Measurements from ENCODE around the gene PC. TPM values are rescaled to one million over a fixed set of nuclear protein-coding genes. Genes with fewer than 3 reads are reported as not detected.
"Not testable (repeated sequence)": the region's sequence is repeated elsewhere in the genome, so short reads cannot be mapped to it uniquely, and the experiment has no call there.

The PC gene
- total RNA-seq, 2 donors from 2014 or later = 21.2 to 39.1 TPM

DNA sequence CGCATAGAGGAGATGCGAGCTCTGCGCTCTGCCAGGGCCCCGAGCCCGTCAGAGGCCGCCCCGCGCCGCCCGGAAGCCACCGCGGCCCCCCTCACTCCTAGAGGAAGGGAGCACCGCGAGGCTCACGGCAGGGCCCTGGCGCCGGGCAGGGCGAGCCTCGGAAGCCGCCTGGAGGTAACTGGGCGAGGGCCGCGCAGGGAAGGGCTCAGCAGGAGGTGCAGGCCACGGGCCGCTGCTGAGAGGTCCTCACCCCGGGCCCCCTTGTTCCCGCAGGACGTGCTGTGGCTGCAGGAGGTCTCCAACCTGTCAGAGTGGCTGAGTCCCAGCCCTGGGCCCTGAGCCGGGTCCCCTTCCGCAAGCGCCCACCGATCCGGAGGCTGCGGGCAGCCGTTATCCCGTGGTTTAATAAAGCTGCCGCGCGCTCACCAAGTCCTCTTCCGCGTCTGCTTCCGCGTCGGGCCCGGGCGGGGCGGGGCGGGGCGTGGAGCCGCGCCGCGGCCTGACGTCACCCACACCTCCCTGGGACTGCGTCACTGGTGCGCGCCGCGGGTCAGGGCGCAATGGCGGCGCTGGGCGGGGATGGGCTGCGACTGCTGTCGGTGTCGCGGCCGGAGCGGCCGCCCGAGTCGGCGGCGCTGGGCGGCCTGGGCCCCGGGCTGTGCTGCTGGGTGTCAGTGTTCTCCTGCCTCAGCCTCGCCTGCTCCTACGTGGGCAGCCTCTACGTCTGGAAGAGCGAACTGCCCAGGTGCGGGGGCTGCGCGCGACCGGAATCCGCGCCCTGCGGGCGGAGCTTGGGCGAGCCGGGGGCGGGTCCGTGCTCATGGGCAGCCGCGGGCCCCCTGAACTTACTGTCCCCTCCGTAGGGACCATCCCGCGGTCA is 115.0 kb downstream of the PC start, which contains the start of gene RCE1:
RCE1 (plus strand) TSS at position 546 of the 880 bp plus-strand sequence; CDS start at position 561, 15 bp downstream.
- ATAC-seq = peak; percentile 97 to 98
- intact Hi-C loops (cut with DNase I) = no loop called here

DNA sequence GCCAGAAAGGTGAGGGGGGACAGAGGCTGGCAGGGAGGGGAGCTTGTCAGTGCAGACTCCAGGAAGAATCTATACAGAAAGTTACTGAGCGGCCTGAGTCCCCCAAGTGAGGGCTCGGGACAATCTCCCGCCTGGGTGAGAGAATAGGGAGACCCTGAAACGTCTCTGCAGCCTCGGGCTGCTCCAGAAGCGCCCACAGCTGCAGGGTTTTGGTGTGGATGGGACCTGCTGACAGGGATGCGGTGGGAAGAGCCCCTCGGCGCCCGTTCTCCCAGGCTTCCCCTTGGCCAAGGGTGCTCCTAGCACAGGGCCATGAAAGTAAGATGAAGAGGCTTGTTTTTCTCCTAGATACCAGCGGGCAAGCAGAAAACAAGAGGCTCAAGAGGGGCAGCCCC is 115.7 kb downstream of the PC start:
- DNase-seq (no peak), ATAC-seq (peak in 1 of 2 donors; percentile 4)
- intact Hi-C loops (cut with DNase I) = no loop called here

More for the DNA sequence above, 115.0 kb downstream of the PC start, which contains the start of gene RCE1:
- DNase-seq = peak; percentile 90

DNA sequence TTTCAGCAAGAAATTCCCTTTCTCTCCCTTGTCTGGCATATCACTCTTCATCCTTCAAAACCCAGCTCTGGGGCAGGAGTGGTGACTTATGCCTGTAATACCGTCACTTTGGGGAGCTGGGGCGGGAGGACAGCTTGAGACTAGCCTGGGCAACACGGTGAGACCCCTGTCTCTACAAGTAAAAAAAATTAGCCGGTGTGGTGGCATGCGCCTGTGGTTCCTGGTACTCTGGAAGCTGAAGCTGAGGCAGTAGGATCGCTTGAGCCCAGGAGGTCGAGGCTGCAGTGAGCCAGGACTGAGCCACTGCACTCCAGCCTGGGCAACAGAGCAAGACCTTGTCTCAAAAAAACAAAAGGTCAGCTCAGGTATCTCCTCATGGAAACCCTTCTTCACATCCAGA is 116.3 kb downstream of the PC start:
- no peak for ATAC-seq
- no peak for DNase-seq
- intact Hi-C loops (cut with DNase I) = no loop called here

DNA sequence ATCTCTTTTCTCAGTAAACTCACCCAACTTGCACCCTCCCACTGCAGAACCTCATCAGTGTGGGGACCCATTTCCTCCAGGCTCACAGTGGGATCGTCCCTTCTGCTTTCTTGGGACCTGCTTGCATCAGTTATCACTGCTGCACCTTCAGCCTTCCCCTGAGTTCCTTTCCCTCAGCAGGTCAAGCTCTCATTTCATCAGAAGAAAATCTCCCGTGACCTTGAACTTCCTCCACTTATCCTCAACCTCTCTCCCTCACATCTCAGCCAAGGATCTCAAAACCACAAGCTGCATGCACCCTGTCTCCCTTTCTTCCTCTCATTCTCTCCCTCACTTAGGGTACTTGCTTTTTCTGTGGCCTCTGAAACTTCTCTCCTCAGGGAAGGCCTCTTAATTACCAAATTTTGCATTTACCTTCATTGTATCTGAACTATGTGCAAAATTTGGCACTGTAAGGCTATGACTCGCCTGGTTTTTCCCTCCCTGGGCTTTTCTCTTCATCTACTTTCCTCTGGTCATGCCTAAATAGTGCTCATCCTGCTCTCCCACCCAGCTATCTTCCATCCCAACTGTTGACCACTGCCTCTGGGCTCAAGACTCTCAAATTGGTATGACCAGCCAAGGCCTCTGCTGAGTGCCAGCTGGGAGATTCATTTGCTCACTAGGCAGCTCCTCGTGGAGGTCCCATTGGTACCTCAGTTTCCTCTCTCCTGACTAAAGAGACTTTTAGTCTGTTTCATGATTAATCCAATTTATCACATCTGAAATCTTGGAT is 117.7 kb downstream of the PC start:
- no peak for DNase-seq
- no peak for ATAC-seq
- intact Hi-C loops (cut with DNase I) = no loop called here

DNA sequence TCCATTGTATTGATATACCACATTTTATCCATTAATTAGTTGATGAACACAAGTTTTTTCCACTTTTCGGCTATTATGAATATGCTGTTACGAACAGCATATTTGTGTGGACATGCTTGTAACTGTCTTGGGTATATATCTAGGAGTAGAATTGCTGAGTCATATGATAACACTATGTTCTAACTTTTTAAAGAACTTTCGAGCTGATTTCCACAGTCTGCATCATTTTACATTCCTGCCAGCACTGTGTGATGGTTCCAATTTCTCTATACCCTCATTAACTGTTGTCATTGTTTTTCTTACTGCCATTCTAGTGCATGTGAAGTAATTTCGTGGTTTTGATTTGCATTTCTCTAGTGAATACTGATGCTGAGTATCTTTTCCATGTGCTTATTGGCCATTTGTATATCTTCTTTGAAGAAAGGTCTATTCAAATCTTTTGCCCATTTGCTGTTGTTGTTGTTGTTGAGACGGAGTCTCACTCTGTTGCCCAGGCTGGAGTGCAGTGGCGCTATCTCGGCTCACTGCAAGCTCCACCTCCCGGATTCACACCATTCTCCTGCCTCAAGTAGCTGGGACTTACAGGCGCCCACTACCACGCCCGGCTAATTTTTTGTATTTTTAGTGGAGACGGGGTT is 122.3 kb downstream of the PC start:
- ATAC-seq (no peak), DNase-seq (no peak)
- intact Hi-C loops (cut with DNase I) = loop anchor here (10.0 kb wide), 1 partner anchor 261 kb away; no protein-coding TSS in a partner anchor

DNA sequence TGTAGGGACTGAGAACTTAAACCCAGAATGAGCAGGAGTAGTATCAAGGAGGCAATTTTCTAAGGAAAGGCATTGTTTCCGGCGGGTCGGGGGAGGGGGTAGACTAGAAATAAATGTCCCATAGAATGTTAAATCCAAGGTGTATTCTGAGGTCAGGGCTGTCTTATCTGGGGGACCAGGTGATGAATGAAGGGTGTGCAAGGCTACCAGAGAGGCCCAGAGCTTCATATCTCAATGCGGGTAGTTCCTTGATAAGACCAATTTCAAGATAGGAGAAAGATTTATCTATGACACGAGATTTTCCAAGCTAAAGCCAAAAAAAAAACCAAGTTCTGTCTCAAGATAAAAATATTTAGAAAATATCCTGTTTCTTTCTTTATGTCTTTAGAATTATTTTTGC is 123.2 kb downstream of the PC start:
- intact Hi-C loops (cut with DNase I) = loop anchor here (1.0 to 10.0 kb wide), 3 partner anchors 141 to 428 kb away; no protein-coding TSS in a partner anchor
- ATAC-seq (no peak), DNase-seq (no peak)

DNA sequence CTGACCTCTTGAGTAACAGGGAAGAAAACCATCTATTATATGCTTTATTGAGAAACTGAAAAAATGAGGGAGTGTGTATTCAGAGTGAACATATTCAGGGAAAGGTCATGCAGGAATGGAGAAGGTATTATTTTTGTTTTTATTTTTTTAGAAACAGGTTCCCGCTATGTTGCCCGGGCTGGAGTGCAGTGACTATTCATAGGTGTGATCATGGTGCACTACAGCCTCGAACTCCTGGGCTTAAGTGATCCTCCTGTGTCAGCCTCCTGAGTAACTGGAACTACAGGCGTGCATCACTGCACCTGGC is 123.7 kb downstream of the PC start:
- intact Hi-C loops (cut with DNase I) = loop anchor here (1.0 to 10.0 kb wide), 3 partner anchors 140 to 427 kb away; no protein-coding TSS in a partner anchor
- ATAC-seq (no peak), DNase-seq (no peak)

DNA sequence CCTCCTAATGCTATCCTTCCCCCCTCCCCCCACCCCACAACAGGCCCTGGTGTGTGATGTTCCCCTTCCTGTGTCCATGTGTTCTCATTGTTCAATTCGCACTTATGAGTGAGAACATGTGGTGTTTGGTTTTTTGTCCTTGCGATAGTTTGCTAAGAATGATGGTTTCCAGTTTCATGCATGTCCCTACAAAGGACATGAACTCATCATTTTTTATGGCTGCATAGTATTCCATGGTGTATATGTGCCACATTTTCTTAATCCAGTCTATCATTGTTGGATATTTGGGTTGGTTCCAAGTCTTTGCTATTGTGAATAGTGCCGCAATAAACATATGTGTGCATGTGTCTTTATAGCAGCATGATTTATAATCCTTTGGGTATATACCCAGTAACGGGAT is 133.6 kb downstream of the PC start:
- DNase-seq; ATAC-seq; intact Hi-C loops (cut with DNase I): not testable (repeated sequence)

DNA sequence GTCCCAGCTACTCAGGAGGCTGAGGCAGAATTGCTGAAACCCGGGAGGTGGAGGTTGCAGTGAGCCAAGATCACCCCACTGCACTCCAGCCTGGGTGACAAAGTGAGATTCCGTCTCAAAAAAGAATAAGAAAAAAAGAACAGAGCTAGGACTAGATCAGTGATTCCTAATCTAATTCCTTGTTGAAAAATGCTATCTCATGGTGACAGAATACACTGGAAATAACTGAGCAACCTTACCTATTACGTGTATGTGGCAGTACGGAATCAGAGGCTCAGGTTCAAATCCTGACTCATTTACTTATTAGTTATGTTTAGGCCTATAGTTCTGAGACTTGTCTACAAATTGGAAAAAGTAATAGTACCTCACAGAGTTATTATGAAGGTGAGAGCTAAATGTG is 134.5 kb downstream of the PC start:
- intact Hi-C loops (cut with DNase I) = no loop called here
- ATAC-seq (no peak), DNase-seq (no peak)

DNA sequence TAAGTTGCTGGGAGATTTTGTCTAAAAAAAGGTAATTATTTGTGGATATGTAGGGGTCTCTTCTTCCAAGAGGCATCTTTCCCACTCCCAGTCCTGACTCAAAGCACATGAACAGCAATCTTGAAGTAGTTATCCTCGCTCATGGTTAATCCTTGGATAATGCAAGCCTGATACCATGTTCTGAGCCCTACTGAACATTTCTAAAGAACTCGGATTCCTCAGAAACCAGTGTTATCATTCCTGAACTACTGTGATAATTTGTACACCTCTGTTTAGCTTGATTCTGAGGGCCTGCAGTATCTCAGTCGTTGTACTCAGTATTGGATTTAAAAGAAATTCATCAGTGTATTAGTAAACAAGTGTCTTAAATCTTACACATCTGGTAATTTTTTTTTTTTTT is 137.3 kb downstream of the PC start:
- intact Hi-C loops (cut with DNase I) = no loop called here
- DNase-seq (no peak), ATAC-seq (no peak)

DNA sequence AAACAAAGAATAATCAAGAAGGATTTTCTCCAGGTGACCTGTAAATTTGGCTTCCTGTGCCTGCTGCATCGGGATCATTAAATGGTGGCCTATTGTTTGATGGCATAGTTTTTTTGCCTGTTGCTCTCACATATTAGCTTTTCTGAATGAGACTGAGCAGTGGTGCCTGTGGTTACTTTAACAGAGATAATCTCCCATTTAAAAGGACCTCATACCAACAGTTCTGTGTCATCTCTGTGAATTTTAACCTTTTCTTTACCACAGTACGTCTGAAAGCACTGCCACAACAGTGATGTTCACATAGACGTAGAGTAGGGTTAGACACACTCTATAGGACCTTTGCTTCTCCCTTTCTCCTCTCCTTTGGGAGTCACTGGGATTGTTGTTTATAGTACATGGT is 137.8 kb downstream of the PC start:
- ATAC-seq (no peak), DNase-seq (no peak)
- intact Hi-C loops (cut with DNase I) = no loop called here

DNA sequence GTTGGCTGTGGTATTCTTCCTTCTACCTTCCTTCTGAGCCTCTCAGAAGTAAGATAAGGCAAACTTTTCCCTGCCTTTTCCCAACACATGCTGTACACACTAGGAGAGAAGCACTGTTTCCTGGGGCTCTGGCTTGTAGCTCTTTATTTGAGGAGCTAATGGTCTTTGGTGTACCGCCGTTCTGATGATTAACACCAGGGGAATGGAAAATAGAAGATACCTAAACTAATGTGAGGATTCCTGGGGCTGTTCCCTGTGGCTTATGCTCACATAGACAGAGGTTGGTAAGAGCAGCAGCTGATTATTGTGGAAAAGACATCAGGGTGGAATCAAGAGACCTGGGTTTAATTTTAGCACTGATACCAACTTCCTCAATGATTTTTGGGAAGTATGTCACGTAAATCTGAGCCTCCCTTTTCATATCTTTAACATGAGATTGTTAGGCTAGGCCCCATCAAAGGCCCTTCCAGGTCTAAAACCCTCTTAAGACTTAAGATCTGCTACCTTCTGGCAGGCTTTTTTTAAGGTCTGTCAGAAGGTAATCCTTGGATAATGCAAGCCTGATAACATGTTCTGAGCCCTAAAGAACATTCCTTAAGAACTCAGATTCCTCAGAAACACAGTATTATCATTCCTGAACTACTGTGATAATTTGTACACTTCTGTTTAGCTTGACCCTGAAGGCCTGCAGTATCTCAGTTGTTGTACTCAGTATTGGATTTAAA is 139.8 kb downstream of the PC start:
- intact Hi-C loops (cut with DNase I) = no loop called here
- ATAC-seq (no peak), DNase-seq (no peak)

DNA sequence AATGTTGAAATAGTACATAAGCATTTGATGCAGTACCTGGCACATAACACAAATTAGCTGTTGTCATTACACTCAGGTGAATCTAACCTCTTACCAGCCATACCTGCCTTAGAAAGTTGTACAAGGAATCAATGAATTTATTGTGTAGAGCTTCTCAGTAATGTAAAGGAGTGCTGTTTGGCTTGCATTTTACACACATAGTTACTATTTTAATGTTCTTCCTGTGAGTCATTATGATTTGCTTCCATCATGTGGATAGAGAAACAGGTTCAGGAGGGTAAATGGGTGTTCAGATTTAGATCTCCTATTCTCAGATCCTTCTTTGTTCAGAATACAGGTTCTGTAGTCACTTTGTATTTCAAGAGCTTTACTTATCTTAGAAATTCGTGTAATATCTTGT is 142.5 kb downstream of the PC start:
- DNase-seq (no peak), ATAC-seq (no peak)
- intact Hi-C loops (cut with DNase I) = no loop called here

DNA sequence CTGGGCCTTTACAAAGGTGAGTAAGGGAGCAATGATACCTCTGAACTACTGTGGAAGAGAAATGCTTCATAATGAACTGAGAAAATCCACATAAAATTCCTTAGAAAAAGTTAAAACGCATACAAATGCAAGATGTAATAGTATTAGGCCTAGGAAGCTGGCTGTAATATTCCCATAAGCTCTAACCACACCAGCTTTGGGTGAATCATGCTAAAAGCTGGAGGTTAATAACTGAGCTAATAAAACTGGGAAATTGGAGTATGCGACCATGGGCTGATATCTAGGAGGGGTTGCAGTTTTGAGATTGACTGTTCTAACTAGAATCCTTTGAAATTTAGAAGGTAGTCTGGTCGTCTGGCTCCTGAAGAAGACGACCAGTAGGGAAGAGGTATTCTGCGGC is 143.5 kb downstream of the PC start:
- ATAC-seq = no peak
- intact Hi-C loops (cut with DNase I) = no loop called here
- no peak for DNase-seq

DNA sequence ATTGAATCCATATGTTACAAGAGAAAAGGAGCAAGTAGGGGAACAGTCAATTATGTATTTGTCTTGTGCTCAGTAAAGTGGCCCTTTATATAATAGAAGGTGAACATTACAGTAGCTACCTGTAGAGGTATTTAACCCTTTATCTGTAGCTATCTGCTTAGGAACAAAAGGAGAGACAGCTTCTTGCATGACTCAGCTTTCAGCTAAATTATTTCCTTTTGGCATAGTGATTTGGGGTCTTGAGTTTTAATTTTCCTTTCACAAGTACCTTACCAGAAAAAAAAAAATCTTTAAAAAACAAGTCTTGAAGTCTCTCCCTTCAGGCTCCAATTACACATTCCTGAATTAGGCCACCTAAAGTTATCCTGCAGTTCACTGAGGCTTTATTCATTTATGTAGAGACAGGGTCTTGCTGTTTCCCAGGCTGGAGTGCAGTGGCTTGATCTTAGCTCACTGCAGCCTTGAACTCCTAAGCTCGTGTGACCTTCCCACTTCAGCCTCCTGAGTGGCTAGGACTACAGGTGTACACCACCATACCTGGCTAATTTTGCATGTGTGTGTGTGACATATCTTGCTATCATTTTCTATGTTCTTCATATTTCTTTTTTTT is 147.5 kb downstream of the PC start:
- DNase-seq = no peak
- ATAC-seq = no peak
- intact Hi-C loops (cut with DNase I) = no loop called here

DNA sequence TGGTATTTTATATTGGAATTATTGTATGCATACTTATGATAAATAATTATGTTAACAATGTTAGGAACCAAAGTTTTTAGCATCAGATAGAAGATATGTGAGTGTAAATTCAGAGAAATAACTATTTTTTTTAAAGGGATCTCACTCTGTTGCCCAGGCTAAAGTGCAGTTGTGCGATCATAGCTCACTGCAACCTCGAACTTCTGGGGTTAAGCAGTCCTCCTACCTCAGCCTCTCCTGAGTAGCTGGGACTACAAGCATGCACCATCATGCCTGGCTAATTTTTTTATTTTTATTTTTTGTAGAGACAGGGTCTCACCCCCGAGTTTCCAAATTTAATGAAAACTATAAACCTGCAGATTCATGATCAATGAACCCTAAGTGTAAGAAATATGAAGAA is 148.6 kb downstream of the PC start:
- DNase-seq = no peak

DNA sequence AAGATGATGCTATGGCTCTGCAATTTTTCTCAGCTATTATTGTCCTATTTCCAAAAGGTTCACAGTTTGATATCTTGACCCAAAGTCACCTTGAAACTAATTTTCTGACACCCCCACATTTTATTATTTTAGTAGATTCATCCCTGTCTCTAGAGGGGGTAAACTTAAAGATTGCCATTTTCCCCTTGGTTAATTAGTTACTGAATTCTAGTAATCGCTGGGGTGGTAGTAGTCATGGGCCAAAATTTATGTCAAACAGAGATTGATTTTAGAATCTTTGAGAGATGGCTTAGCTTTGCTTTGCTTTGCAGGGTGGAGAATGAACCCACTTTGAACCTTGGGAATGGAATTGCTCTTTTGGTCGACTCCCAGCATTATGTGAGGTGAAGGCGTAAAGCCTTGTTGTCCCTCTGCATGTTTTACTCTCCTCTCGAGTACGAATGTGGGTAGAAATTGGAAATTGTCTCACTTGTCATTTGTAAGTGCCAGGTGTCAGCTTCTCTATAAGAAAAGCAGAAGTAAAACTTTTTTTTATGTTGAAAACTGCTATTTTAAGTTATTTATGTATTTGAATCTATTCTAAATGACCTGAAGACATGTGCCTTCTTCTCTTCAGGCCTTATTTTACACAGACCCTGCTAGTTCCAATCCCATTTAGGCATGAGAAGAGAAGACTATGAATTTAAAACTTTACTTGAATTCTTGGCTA is 157.3 kb downstream of the PC start:
- DNase-seq (no peak), ATAC-seq (no peak)
- intact Hi-C loops (cut with DNase I) = no loop called here

More for the DNA sequence above, 148.6 kb downstream of the PC start:
- intact Hi-C loops (cut with DNase I) = no loop called here
- no peak for ATAC-seq

DNA sequence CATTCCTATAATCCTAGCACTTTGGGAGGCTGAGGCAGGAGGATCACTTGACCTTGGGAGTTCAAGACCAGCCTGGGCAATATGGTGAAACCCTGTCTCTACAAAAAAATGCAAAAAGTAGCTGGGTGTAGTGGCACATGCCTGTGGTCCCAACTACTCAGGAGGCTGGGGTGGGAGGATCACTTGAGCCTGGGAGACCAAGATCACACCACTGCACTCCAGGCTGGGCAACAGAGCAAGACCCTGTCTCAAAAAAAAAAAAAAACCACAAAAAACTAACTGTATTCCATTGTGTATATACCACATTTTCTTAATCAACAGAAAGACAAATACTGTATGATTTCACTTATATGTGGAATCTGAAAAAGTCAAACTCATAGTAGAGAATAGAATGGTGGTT is 158.4 kb downstream of the PC start:
- ATAC-seq; intact Hi-C loops (cut with DNase I); DNase-seq: not testable (repeated sequence)
